Progenitor cell of endocrine pancreas (in vitro differentiated cells): ENCODE measurements around the gene ADGRD2. TPM values are rescaled to one million over a fixed set of nuclear protein-coding genes. Genes with fewer than 3 reads are reported as not detected.

Experiments
- DNase-seq: peaks from one replicate; pipeline ENCODE4 v3.0.0; 2021; ENCODE audit warnings: low spot score; ENCODE audit not compliant: unreplicated experiment
- H3K27ac Mint-ChIP-seq: 2 replicates; pipeline ENCODE4 v1.8.0; 2021; ENCODE audit warnings: mild to moderate bottlenecking, moderate library complexity, mixed read lengths
- H3K27me3 Mint-ChIP-seq: 2 replicates; pipeline ENCODE4 v1.8.0; 2021; ENCODE audit warnings: mixed read lengths
- H3K36me3 Mint-ChIP-seq: 2 replicates; pipeline ENCODE4 v1.8.0; 2022; ENCODE audit warnings: mixed read lengths; ENCODE audit not compliant: insufficient read depth
- H3K4me1 Mint-ChIP-seq: 2 replicates; pipeline ENCODE4 v1.8.0; 2021; ENCODE audit warnings: low read depth, mixed read lengths
- H3K4me3 Mint-ChIP-seq: 2 replicates; pipeline ENCODE4 v1.8.0; 2021; ENCODE audit warnings: low read depth, mild to moderate bottlenecking, moderate library complexity, mixed read lengths
- H3K9me3 Mint-ChIP-seq: 2 replicates; pipeline ENCODE4 v1.8.0; 2021; ENCODE audit warnings: low read depth, mixed read lengths
- total RNA-seq: library from RNA; stranded (reverse); gene quantifications from 2 replicates; pipeline ENCODE4 v1.2.1, GENCODE V29; 2021
- TF ChIP-seq, protein P1 (sequence below): fragments of 200-600 bp; sonication (generic); IDR thresholded peaks from one replicate; pipeline ENCODE4 v1.5.0; 2021; ENCODE audit warnings: antibody characterized with exemption, mild to moderate bottlenecking; ENCODE audit not compliant: unreplicated experiment

ADGRD2 gene
- total RNA-seq, 1 donor from 2014 or later = not detected

DNA sequence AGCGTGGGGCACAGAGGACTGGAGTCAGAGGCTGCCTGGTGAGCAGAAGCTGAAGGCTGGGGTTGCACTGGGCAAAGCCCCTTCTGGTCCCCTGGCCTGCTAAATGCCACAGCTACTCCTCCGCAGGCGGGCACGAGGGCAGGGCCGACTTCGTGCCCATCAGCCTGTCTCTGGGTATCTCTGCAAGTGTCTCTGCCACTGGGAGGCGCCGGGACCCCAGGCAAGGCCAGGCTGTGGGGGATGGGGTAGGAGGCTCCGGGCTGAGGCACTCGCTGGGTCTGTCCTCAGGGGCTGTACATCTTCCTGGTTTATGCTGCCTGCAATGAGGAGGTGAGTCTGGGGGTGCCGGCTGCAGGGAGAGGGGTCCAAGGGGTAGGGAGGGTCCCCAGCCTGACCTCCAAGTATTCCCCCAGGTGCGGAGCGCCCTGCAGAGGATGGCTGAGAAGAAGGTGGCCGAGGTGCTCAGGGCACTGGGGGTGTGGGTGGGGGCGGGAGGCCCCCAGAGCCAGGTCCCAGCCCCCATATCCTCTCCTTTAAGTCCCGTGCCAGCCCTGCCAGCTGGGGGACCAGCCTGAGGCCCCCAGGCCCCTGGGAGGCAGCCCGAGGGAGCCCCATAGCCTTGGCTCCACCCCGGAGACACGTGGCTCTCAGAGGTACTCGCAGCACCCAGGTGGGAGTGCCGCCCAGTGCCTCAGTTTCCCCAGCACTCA lies 25.1 kb downstream of the ADGRD2 start:
- no peak for DNase-seq

DNA sequence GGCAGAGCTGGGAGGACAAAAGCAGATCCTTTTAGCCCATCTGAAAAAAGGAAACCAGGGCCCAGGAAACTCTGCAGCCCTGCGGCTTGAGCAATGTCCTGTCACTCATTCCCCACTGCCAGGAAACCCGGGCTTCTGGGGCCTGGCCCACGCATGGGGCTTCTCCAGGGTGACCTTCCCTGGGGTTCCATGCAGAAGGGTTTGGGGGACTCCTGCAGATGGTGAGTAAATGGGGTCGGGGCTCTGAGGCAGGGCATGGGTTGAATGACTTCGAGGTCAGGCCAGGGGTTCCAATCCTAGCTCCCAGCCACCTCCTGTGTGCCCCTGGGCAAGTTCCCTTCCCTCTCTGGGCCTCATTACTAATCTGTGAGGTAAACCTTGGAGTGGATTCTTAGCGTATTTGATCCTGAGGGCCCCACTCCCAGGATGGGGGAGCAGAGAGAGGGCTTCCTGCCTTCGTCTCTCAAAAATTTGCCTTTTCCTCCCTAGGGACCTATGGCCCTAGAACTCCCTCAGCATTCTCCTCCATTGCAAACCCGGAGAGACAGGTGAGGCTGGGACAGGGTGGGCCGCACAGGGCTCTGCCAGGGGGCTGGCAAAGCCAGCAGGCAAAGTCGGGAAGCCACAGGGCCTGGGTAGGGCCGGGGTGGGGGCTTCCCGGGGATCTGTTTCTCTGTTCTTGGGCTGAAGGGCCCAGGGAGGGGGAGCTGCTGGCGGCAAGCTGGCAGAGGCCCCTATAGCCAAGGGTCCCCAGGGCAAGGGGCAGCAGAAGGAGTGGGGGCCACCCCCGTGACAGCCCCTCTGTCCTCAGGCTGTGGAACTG lies 25.8 kb downstream of the ADGRD2 start:
- Mint-ChIP-seq H3K36me3 (no peaks in the 10 kb centered on the region), H3K4me3 (no peak overlapping the region), H3K27me3 (peaks cover 29% of the 10 kb centered on the region), H3K4me1 (peaks cover 1% of the 10 kb centered on the region), H3K9me3 (no peaks in the 10 kb centered on the region), H3K27ac (no peak overlapping the region)
- no peak for DNase-seq
- TF ChIP-seq, protein P1, sequence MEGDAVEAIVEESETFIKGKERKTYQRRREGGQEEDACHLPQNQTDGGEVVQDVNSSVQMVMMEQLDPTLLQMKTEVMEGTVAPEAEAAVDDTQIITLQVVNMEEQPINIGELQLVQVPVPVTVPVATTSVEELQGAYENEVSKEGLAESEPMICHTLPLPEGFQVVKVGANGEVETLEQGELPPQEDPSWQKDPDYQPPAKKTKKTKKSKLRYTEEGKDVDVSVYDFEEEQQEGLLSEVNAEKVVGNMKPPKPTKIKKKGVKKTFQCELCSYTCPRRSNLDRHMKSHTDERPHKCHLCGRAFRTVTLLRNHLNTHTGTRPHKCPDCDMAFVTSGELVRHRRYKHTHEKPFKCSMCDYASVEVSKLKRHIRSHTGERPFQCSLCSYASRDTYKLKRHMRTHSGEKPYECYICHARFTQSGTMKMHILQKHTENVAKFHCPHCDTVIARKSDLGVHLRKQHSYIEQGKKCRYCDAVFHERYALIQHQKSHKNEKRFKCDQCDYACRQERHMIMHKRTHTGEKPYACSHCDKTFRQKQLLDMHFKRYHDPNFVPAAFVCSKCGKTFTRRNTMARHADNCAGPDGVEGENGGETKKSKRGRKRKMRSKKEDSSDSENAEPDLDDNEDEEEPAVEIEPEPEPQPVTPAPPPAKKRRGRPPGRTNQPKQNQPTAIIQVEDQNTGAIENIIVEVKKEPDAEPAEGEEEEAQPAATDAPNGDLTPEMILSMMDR = no peak

More for the DNA sequence above, 25.1 kb downstream of the ADGRD2 start:
- H3K4me1 Mint-ChIP-seq = peaks cover 1% of the 10 kb centered on the region
- H3K4me3 Mint-ChIP-seq = no peak overlapping the region
- no peak overlapping the region for H3K27ac Mint-ChIP-seq
- peaks cover 26% of the 10 kb centered on the region for H3K27me3 Mint-ChIP-seq
- TF ChIP-seq, protein P1 = no peak
- H3K36me3 Mint-ChIP-seq = no peaks in the 10 kb centered on the region
- H3K9me3 Mint-ChIP-seq = no peaks in the 10 kb centered on the region

DNA sequence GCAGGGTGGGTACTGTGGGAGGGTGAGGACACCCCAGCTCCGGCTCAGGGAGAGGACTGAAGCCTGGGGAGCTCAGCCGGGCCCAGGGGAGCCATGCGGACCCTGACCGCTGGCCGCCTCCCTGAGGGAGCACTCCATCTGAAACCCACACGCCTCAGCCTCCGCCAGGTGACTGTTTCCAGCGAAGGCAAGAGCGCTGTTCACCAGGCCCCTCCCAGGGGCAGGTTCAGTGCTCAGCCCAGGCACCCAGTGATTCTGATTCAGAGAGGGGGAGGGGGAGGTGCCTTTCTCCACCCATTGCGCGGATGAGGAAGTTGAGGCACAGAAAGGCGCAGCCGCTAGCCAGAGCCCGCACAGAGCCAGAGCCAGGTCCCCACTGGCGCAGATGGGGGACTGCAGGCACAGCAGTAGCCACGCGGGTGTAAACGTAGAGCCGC lies 27.0 kb downstream of the ADGRD2 start:
- TF ChIP-seq, protein P1 = no peak
- Mint-ChIP-seq H3K4me1 (peaks cover 1% of the 10 kb centered on the region), H3K27me3 (peaks cover 30% of the 10 kb centered on the region), H3K27ac (no peak overlapping the region), H3K36me3 (no peaks in the 10 kb centered on the region), H3K9me3 (no peaks in the 10 kb centered on the region), H3K4me3 (peak overlapping the region; percentile 40)
- DNase-seq = no peak

DNA sequence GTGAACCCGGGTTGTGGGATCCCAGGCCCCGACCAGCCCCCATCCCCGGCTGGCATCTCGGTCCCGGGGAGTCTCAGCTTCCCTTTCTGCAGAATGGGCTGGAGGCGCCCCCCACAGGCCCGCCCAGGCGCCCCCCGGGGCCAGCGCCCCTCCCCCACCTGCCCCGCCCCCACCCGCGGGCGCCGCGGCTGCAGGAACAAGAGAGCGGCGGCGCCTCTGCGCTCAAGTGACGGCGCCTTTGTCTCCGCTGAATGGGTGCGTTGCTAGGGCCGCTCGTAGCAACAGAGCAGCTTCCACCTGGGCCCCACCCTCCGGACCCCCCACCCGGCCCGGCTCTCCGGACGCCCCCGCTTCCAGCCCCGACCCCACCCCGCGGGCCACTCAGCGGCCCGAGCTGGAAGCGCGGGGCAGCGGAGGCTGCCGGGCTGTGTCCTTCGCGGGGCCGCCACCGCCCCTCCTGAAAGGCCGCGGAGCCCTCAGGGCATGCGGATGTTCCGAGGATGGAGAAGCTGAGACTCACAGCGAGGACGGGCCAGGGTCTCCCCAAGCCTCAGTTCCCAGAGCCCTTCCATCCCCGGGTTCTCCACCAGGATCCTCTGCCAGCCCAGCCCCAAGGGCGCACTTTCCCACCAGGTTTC lies 27.5 kb downstream of the ADGRD2 start:
- no peak for DNase-seq
- Mint-ChIP-seq H3K9me3 (no peaks in the 10 kb centered on the region), H3K27ac (no peak overlapping the region), H3K36me3 (no peaks in the 10 kb centered on the region), H3K4me3 (peak overlapping the region; percentile 12), H3K4me1 (peaks cover 1% of the 10 kb centered on the region), H3K27me3 (peaks cover 30% of the 10 kb centered on the region)
- TF ChIP-seq, protein P1 = no peak

DNA sequence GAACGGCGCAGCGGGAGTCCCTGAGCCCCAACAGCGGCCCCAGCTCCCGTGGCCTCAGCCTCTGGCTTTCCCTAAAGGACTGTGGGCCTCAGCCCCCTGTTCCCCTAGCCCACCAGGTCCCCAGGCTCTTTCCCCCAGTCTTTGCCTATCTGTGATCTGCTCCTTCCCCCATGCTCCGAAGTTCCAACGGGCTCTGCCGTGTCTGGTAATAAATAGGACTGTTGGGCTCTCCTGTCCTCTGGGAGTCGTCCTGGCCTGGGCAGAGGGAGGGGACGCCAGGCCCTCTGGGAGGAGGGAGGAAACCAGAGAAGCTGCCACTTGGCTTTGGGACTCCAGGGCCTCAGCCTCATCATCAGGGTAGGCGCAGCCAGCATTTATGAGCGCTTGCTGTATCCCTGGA lies 28.1 kb downstream of the ADGRD2 start:
- Mint-ChIP-seq H3K4me1 (peaks cover 1% of the 10 kb centered on the region), H3K27ac (peak overlapping the region; percentile 38), H3K4me3 (peak overlapping the region; percentile 12), H3K36me3 (no peaks in the 10 kb centered on the region), H3K27me3 (peaks cover 36% of the 10 kb centered on the region), H3K9me3 (no peaks in the 10 kb centered on the region)
- TF ChIP-seq, protein P1 = no peak
- DNase-seq = no peak
